ENCODE measurements around the gene RIC1. TPM values are rescaled to one million over a fixed set of nuclear protein-coding genes. Genes with fewer than 3 reads are reported as not detected.

RIC1 gene
- total and polyA plus RNA-seq, 2 of the 13 experiments (the other 11 are each of a cell fraction or from before 2014, with no cell fraction given) = 18.2 to 19.0 TPM

- DNase-seq (ENCODE audit: low spot score) = no peak
- no TSS peak for BruUV-seq (replicated peaks)
- H3K27ac ChIP-seq (ENCODE audit: extremely low read length, insufficient read depth, low read length) = no peak overlapping the region
- H3K4me1 ChIP-seq (ENCODE audit: insufficient read depth, low read length) = no peaks in the 10 kb centered on the region
- no peak for FAIRE-seq
- intact Hi-C loops (cut with micrococcal nuclease; ENCODE audit: unreplicated experiment) (no loop called here), in situ Hi-C loops (cut with HindIII; ENCODE audit: extremely low pct_ligation_motif_present, low pct_unique_long_range_greater_than_20kb) (no loop called here)
- no peak for ATAC-seq
- H3K4me3 ChIP-seq (replicated peaks in 1 of 3; ENCODE audit: insufficient read depth in 1 of 3, low read depth in 2 of 3, low read length in 3 of 3) = no peak overlapping the region
- no peaks in the 10 kb centered on the region for H3K9me3 ChIP-seq (ENCODE audit: low read length)
- ChIA-PET CTCF (ENCODE audit: low intra/inter-chr PET ratio, low total read pairs) (no interaction called here), POLR2A (no interaction called here)
- no peaks in the 10 kb centered on the region for H4K20me1 ChIP-seq (ENCODE audit: insufficient read depth, low read length)
- H3K79me2 ChIP-seq (ENCODE audit: insufficient read depth, low read length) = peaks cover 6% of the 10 kb centered on the region
- no peak overlapping the region for H2AFZ ChIP-seq (ENCODE audit: low read length)
- TF ChIP-seq ZNF841 (CRISPR knock-in tag; IDR thresholded peaks at IDR 0.05; ENCODE audit: borderline replicate concordance) = no peak
- TF ChIP-seq NFE2 (CRISPR knock-in tag; IDR thresholded peaks at IDR 0.05) = no peak
- H3K4me2 ChIP-seq (ENCODE audit: low read depth, low read length) = no peak overlapping the region
- H3K36me3 ChIP-seq (replicated peaks in 1 of 2; ENCODE audit: control insufficient read depth in 1 of 2, insufficient read depth in 2 of 2, low read length in 2 of 2) = no peaks in the 10 kb centered on the region
- H3K9ac ChIP-seq (ENCODE audit: insufficient read depth, low read depth, low read length) = no peak overlapping the region
- H3K27me3 ChIP-seq (ENCODE audit: control insufficient read depth in 1 of 2, insufficient read depth in 2 of 2, low read length in 2 of 2) = no peaks in the 10 kb centered on the region
- WGBS (ENCODE audit: low lambda C conversion rate) = 100% methylated on average over 4 of the region's 7 CpGs
These were observed 55.2 kb downstream of the RIC1 start for GRCh38 chr9:5684101-5684500.

GRCh38 chr9:5688109-5688508 is 59.2 kb downstream of the RIC1 start:
- BruUV-seq (replicated peaks) = no TSS peak
- CTCF ChIA-PET (ENCODE audit: low intra/inter-chr PET ratio, low total read pairs) = no interaction called here
- intact Hi-C loops (cut with micrococcal nuclease; ENCODE audit: unreplicated experiment) = no loop called here
- TF ChIP-seq ADNP (CRISPR knock-in tag; IDR thresholded peaks at IDR 0.05) (no peak), ATF5 (CRISPR knock-in tag; IDR thresholded peaks at IDR 0.05; ENCODE audit: low read depth) (no peak), HDAC2 (CRISPR knock-in tag; IDR thresholded peaks at IDR 0.05) (no peak), HNF4A (CRISPR knock-in tag; IDR thresholded peaks at IDR 0.05) (no peak), AHDC1 (CRISPR knock-in tag; IDR thresholded peaks at IDR 0.05; ENCODE audit: borderline replicate concordance) (no peak), ZNF260 (CRISPR knock-in tag; IDR thresholded peaks at IDR 0.05; ENCODE audit: borderline replicate concordance, low read depth) (no peak), ZNF512B (CRISPR knock-in tag; IDR thresholded peaks at IDR 0.05; ENCODE audit: borderline replicate concordance) (no peak)

More at GRCh38 chr9:5688109-5688508, 59.2 kb downstream of the RIC1 start:
- no peak overlapping the region for H2AFZ ChIP-seq (ENCODE audit: low read length)
- FAIRE-seq (no peak), ATAC-seq (no peak), DNase-seq (ENCODE audit: low spot score) (no peak)
- H4K20me1 ChIP-seq (ENCODE audit: insufficient read depth, low read length) = no peaks in the 10 kb centered on the region
- H3K4me2 ChIP-seq (ENCODE audit: low read depth, low read length) = no peak overlapping the region
- peaks cover 6% of the 10 kb centered on the region for H3K79me2 ChIP-seq (ENCODE audit: insufficient read depth, low read length)
- no peak overlapping the region for H3K4me3 ChIP-seq (replicated peaks in 1 of 3; ENCODE audit: insufficient read depth in 1 of 3, low read depth in 2 of 3, low read length in 3 of 3)
- no peaks in the 10 kb centered on the region for H3K27me3 ChIP-seq (ENCODE audit: control insufficient read depth in 1 of 2, insufficient read depth in 2 of 2, low read length in 2 of 2)
- peaks cover 12% of the 10 kb centered on the region for H3K4me1 ChIP-seq (ENCODE audit: insufficient read depth, low read length)
- H3K27ac ChIP-seq (ENCODE audit: extremely low read length, insufficient read depth, low read length) = no peak overlapping the region
- H3K36me3 ChIP-seq (replicated peaks in 1 of 2; ENCODE audit: control insufficient read depth in 1 of 2, insufficient read depth in 2 of 2, low read length in 2 of 2) = no peaks in the 10 kb centered on the region
- no peak overlapping the region for H3K9ac ChIP-seq (ENCODE audit: insufficient read depth, low read depth, low read length)
- in situ Hi-C loops (cut with HindIII; ENCODE audit: extremely low pct_ligation_motif_present, low pct_unique_long_range_greater_than_20kb) = no loop called here
- POLR2A ChIA-PET = no interaction called here
- H3K9me3 ChIP-seq (ENCODE audit: low read length) = no peaks in the 10 kb centered on the region
- WGBS (ENCODE audit: low lambda C conversion rate) = 96% methylated on average over 1 of the region's 1 CpG
